ENCODE measurements around the gene MBNL3.

MBNL3 gene

DNA sequence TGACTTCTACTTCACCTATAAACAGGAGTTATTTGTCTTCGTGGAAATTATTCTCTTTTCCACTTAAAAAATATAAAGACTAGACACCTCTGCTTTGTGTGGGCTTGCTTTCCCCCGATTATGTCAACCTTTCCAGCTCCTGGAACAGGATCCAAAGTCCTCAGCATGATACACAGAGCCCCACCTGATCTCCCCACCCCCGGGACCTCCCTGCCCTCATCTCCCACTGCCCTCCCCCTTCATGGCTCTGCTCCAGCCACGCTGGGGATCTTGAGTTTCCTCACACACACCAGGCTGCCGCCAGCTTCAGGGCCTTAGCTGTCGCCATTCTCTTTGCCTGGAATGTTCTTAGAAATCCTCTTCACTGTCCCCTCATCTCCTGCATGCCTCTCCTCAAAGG lies 55.3 kb downstream of the MBNL3 start:
- Histone ChIP-seq H3K36me3 (no peaks in the 10 kb centered on the region), H3K4me1 (ENCODE audit: control insufficient read depth in 1 of 2, insufficient read depth in 1 of 2, low read depth in 1 of 2, low read length in 1 of 2) (no peaks in the 10 kb centered on the region), H3K4me3 (ENCODE audit: low read depth in 1 of 2, low read length in 1 of 2) (no peak overlapping the region), H3K27ac (no peak overlapping the region), H3K27me3 (no peaks in the 10 kb centered on the region), H3K9me3 (no peaks in the 10 kb centered on the region)
- TF ChIP-seq, protein P1, sequence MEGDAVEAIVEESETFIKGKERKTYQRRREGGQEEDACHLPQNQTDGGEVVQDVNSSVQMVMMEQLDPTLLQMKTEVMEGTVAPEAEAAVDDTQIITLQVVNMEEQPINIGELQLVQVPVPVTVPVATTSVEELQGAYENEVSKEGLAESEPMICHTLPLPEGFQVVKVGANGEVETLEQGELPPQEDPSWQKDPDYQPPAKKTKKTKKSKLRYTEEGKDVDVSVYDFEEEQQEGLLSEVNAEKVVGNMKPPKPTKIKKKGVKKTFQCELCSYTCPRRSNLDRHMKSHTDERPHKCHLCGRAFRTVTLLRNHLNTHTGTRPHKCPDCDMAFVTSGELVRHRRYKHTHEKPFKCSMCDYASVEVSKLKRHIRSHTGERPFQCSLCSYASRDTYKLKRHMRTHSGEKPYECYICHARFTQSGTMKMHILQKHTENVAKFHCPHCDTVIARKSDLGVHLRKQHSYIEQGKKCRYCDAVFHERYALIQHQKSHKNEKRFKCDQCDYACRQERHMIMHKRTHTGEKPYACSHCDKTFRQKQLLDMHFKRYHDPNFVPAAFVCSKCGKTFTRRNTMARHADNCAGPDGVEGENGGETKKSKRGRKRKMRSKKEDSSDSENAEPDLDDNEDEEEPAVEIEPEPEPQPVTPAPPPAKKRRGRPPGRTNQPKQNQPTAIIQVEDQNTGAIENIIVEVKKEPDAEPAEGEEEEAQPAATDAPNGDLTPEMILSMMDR (IDR thresholded peaks at IDR 0.05), result no peak

DNA sequence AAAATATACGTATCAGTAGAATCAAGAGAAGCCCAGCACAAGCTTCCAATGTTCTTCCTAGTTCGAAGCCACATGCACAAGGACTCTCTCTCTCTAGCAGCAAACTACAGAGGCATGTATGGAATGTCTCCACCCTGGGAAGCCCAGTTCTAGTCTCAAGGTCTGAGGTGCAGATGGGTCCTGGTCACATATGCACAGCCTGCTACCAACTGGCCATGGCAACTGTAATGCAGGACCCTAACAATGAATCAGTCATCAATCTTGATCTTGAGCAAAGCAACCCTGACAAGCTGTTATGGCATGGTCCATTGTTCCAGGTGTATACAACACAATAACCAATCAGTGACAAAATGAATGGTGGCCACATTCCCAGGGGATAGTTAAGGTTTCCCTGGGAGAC lies 55.8 kb downstream of the MBNL3 start:
- H3K9me3 ChIP-seq, result no peaks in the 10 kb centered on the region
- H3K27me3 ChIP-seq, result no peaks in the 10 kb centered on the region
- H3K4me1 ChIP-seq (ENCODE audit: control insufficient read depth in 1 of 2, insufficient read depth in 1 of 2, low read depth in 1 of 2, low read length in 1 of 2), result no peaks in the 10 kb centered on the region
- no peaks in the 10 kb centered on the region for H3K36me3 ChIP-seq
- no peak overlapping the region for H3K27ac ChIP-seq
- no peak overlapping the region for H3K4me3 ChIP-seq (ENCODE audit: low read depth in 1 of 2, low read length in 1 of 2)
- TF ChIP-seq, protein P1 (IDR thresholded peaks at IDR 0.05), result no peak

- H3K4me1 ChIP-seq (ENCODE audit: control insufficient read depth in 1 of 2, insufficient read depth in 1 of 2, low read depth in 1 of 2, low read length in 1 of 2), result no peaks in the 10 kb centered on the region
- H3K9me3 ChIP-seq, result no peaks in the 10 kb centered on the region
Observed at GRCh38 chrX:132428896-132429295, 59.9 kb downstream of the MBNL3 start.

DNA sequence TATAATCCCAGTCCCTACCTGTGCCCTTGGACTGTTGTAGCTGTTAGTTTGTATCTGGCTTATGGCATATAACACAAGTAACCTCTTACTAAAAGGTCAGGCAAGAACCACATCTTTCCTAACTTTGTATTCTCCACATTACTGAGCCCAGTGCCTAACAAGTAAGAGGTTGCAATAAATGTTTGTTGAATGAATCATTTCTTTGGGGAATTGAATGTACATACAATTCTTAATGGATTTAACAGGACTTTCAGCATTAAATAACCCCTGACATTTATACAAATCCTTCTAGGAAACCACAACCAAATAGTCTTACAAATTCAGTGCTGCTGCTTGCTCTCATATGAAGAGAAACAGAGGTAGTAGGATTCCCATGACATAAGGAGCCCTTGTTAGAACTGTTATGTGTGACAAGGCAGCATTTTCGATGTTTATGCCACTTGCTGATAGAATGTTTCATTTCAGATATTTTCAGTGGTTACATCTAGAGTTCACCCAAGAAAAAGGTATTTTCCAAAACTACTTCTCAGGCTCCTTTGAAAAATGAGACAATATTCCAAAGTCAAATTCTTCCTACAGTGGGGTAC lies 62.0 kb downstream of the MBNL3 start:
- Histone ChIP-seq H3K27ac (no peak overlapping the region), H3K36me3 (no peaks in the 10 kb centered on the region), H3K4me3 (ENCODE audit: low read depth in 1 of 2, low read length in 1 of 2) (no peak overlapping the region), H3K27me3 (no peaks in the 10 kb centered on the region), H3K9me3 (no peaks in the 10 kb centered on the region), H3K4me1 (ENCODE audit: control insufficient read depth in 1 of 2, insufficient read depth in 1 of 2, low read depth in 1 of 2, low read length in 1 of 2) (no peaks in the 10 kb centered on the region)
- TF ChIP-seq, protein P1 (IDR thresholded peaks at IDR 0.05), result no peak

More at GRCh38 chrX:132428896-132429295, 59.9 kb downstream of the MBNL3 start:
- Histone ChIP-seq H3K4me3 (ENCODE audit: low read depth in 1 of 2, low read length in 1 of 2) (no peak overlapping the region), H3K27ac (no peak overlapping the region), H3K27me3 (no peaks in the 10 kb centered on the region), H3K36me3 (no peaks in the 10 kb centered on the region)
- TF ChIP-seq, protein P1 (IDR thresholded peaks at IDR 0.05), result no peak

- TF ChIP-seq, protein P1 (IDR thresholded peaks at IDR 0.05), result no peak
- Histone ChIP-seq H3K4me1 (ENCODE audit: control insufficient read depth in 1 of 2, insufficient read depth in 1 of 2, low read depth in 1 of 2, low read length in 1 of 2) (no peaks in the 10 kb centered on the region), H3K27me3 (no peaks in the 10 kb centered on the region), H3K27ac (no peak overlapping the region), H3K36me3 (no peaks in the 10 kb centered on the region), H3K9me3 (no peaks in the 10 kb centered on the region), H3K4me3 (ENCODE audit: low read depth in 1 of 2, low read length in 1 of 2) (no peak overlapping the region)
Observed at GRCh38 chrX:132425744-132426318, 63.0 kb downstream of the MBNL3 start.
